HepG2 (cell line): ENCODE results near the gene OAT. TPM values are rescaled to one million over a fixed set of nuclear protein-coding genes. Genes with fewer than 3 reads are reported as not detected.

Experiments used
- ATAC-seq: fragments of 200-7000 bp; cut with Tn5 transposase; 3 replicates; pipeline ENCODE4 v1.9.1; 2020; ENCODE audit warnings: mild to moderate bottlenecking, moderate library complexity
- BruUV-seq: library from RNA; stranded (reverse); fragments of 400-500 nt; replicated peaks from 2 replicates; lab custom pipeline; 2021; lab: Mats Ljungman, UMichigan
- CTCF ChIA-PET: fragments of 300-600 bp; formaldehyde crosslinking; extraction: SDS; loops from one replicate; lab custom pipeline; 2021; ENCODE audit warnings: low total read pairs, inconsistent platforms, low intra/inter-chr PET ratio; lab: Yijun Ruan, JAX
- POLR2A ChIA-PET: fragments of 350-600 bp; sonication (Branson Sonifier 250); formaldehyde crosslinking; loops from one replicate; lab custom pipeline; 2020; ENCODE audit warnings: antibody characterized with exemption, inconsistent platforms; lab: Yijun Ruan, JAX
- DNase-seq: peaks from one replicate; pipeline ENCODE4 v3.0.0-alpha.2; 2015; ENCODE audit warnings: low spot score
- FAIRE-seq: peaks from 3 replicates; lab custom pipeline; 2011; peaks lifted over from hg19 to GRCh38; lab: Jason Lieb, UNC
- H2AFZ ChIP-seq: one replicate; pipeline ENCODE4 v1.6.1; 2011; ENCODE audit warnings: low read length, inconsistent platforms
- H3K27ac ChIP-seq: fragments of 300-600 bp; 3 replicates; pipeline ENCODE4 v1.8.0; 2011; ENCODE audit warnings: mixed run types, mild to moderate bottlenecking, mixed read lengths, low read length, inconsistent platforms; ENCODE audit not compliant: insufficient read depth; ENCODE audit errors: extremely low read length
- H3K27me3 ChIP-seq, 2 experiments: fragments of 200-600 bp in 1 of 2; 2 replicates in 1 of 2; 3 replicates in 1 of 2; pipeline versions ENCODE4 v1.6.0 to v1.8.0; 2011; ENCODE audit warnings: low read length in 2 of 2, mild to moderate bottlenecking in 2 of 2, moderate library complexity in 2 of 2, inconsistent platforms in 1 of 2; ENCODE audit not compliant: insufficient read depth in 2 of 2, control insufficient read depth in 1 of 2
- H3K36me3 ChIP-seq, 2 experiments: fragments of 200-600 bp in 1 of 2; replicated peaks in 1 of 2; 2 replicates in 1 of 2; 3 replicates in 1 of 2; pipeline versions ENCODE4 v1.5.1 to v1.8.0; 2011; ENCODE audit warnings: low read length in 2 of 2, inconsistent platforms in 1 of 2; ENCODE audit not compliant: insufficient read depth in 2 of 2, control insufficient read depth in 1 of 2
- H3K4me1 ChIP-seq: 2 replicates; pipeline ENCODE4 v1.5.1; 2012; ENCODE audit warnings: low read length, inconsistent platforms; ENCODE audit not compliant: insufficient read depth
- H3K4me2 ChIP-seq: 2 replicates; pipeline ENCODE4 v1.6.0; 2011; ENCODE audit warnings: low read depth, low read length, inconsistent platforms
- H3K4me3 ChIP-seq, 3 experiments: fragments of 200-600 bp in 1 of 3; sonication (generic), shearing (Covaris generic) in 1 of 3; replicated peaks in 1 of 3; 2 replicates each; pipeline ENCODE4 v1.5.1; 2011 to 2016; ENCODE audit warnings: low read length in 3 of 3, inconsistent platforms in 2 of 3, low read depth in 2 of 3, mild to moderate bottlenecking in 2 of 3, control low read depth in 1 of 3, mixed read lengths in 1 of 3; ENCODE audit not compliant: insufficient read depth in 1 of 3
- H3K79me2 ChIP-seq: one replicate; pipeline ENCODE4 v1.6.1; 2011; ENCODE audit warnings: low read length, inconsistent platforms; ENCODE audit not compliant: insufficient read depth
- H3K9ac ChIP-seq: 2 replicates; pipeline ENCODE4 v1.6.0; 2011; ENCODE audit warnings: mild to moderate bottlenecking, low read depth, low read length, inconsistent platforms; ENCODE audit not compliant: insufficient read depth
- H3K9me3 ChIP-seq: 2 replicates; pipeline ENCODE4 v1.5.1; 2012; ENCODE audit warnings: mild to moderate bottlenecking, low read length
- H4K20me1 ChIP-seq: 2 replicates; pipeline ENCODE4 v1.6.0; 2011; ENCODE audit warnings: inconsistent platforms, mild to moderate bottlenecking, low read length, moderate library complexity; ENCODE audit not compliant: insufficient read depth
- BATF2 ChIP-seq: sonication (generic); formaldehyde crosslinking; IDR thresholded peaks from 2 replicates; pipeline ENCODE4 v1.8.0; 2022; ENCODE audit warnings: mild to moderate bottlenecking, missing genetic modification reagents, moderate library complexity
- CCAR2 ChIP-seq: fragments of 200-400 bp; formaldehyde crosslinking; optimal IDR thresholded peaks from 2 replicates; pipeline ENCODE3; 2018; ENCODE audit warnings: low read depth, mild to moderate bottlenecking, low read length, moderate library complexity
- ERF ChIP-seq: IDR thresholded peaks from 2 replicates; pipeline ENCODE4 v1.6.1; 2018; ENCODE audit warnings: missing biosample characterization, missing genetic modification reagents
- HES4 ChIP-seq: sonication (generic); formaldehyde crosslinking; IDR thresholded peaks from 2 replicates; pipeline ENCODE4 v1.9.0; 2021; ENCODE audit warnings: mild to moderate bottlenecking, missing genetic modification reagents, borderline replicate concordance
- KDM6A ChIP-seq: IDR thresholded peaks from 2 replicates; pipeline ENCODE4 v1.6.1; 2016; ENCODE audit warnings: low read depth
- MZF1 ChIP-seq: sonication (generic); formaldehyde crosslinking; IDR thresholded peaks from 2 replicates; pipeline ENCODE4 v1.8.1; 2023; ENCODE audit warnings: mild to moderate bottlenecking, missing genetic modification reagents, borderline replicate concordance
- ONECUT2 ChIP-seq: sonication (generic); formaldehyde crosslinking; IDR thresholded peaks from 2 replicates; pipeline ENCODE4 v1.4.0; 2020; ENCODE audit warnings: missing genetic modification reagents
- TFAP4 ChIP-seq: sonication (generic); IDR thresholded peaks from 2 replicates; pipeline ENCODE4 v1.6.1; 2016; ENCODE audit warnings: low read depth, borderline replicate concordance
- ZNF318 ChIP-seq: sonication (generic); formaldehyde crosslinking; IDR thresholded peaks from 2 replicates; pipeline ENCODE4 v1.4.0; 2020; ENCODE audit warnings: mild to moderate bottlenecking, missing genetic modification reagents
- ZNF33B ChIP-seq: sonication (generic); formaldehyde crosslinking; IDR thresholded peaks from 2 replicates; pipeline ENCODE4 v1.5.1; 2020; ENCODE audit warnings: mild to moderate bottlenecking, missing genetic modification reagents
- ZNF383 ChIP-seq: sonication (generic); formaldehyde crosslinking; IDR thresholded peaks from 2 replicates; pipeline ENCODE4 v1.4.0; 2020; ENCODE audit warnings: missing genetic modification reagents, mild to moderate bottlenecking, borderline replicate concordance
- ZNF550 ChIP-seq: sonication (generic); formaldehyde crosslinking; IDR thresholded peaks from 2 replicates; pipeline ENCODE4 v1.4.0; 2020; ENCODE audit warnings: mild to moderate bottlenecking, missing genetic modification reagents, borderline replicate concordance
- ZNF552 ChIP-seq: sonication (generic); formaldehyde crosslinking; IDR thresholded peaks from 2 replicates; pipeline ENCODE4 v1.9.0; 2022; ENCODE audit warnings: missing genetic modification reagents, mild to moderate bottlenecking, borderline replicate concordance
- ZNF614 ChIP-seq: IDR thresholded peaks from 2 replicates; pipeline ENCODE4 v1.6.1; 2018; ENCODE audit warnings: missing biosample characterization, missing genetic modification reagents, inconsistent platforms, borderline replicate concordance
- in situ Hi-C: cut with HindIII; loops from 2 replicates; pipeline ENCODE4 v1.10.0; 2017; ENCODE audit warnings: low pct_unique_long_range_greater_than_20kb; ENCODE audit not compliant: extremely low pct_ligation_motif_present
- intact Hi-C: fragments of 100-400 bp; cut with micrococcal nuclease; formaldehyde crosslinking; loops from one replicate; pipeline ENCODE4 v1.10.0; 2022; ENCODE audit not compliant: unreplicated experiment
- polyA plus RNA-seq, 8 experiments: library from polyadenylated mRNA; depleted of rRNA in 3 of 8; stranded (reverse) in 7 of 8; unstranded in 1 of 8; fragments of >200 nt; fragmentation: Illumina TruSeq in 4 of 8; extraction: Trizol in 4 of 8; gene quantifications; 2 replicates each; pipeline versions ENCODE4 v1.2.1 to v1.2.3, GENCODE V29; 2011 to 2016; ENCODE audit warnings: low read depth in 4 of 8, missing spikeins in 1 of 8, mixed read lengths in 1 of 8; ENCODE audit not compliant: insufficient read depth in 1 of 8
- total RNA-seq, 5 experiments: library from RNA; depleted of rRNA; stranded (reverse); fragments of >200 nt; fragmentation: Illumina TruSeq; extraction: Trizol; gene quantifications; 2 replicates each; pipeline ENCODE4 v1.2.3, GENCODE V29; 2016; ENCODE audit warnings: low read depth in 1 of 5

Gene OAT
- total and polyA plus RNA-seq, 2 of the 13 experiments (the other 11 are each of a cell fraction or from before 2014, with no cell fraction given): 87.8 to 96.7 TPM

GRCh38 chr10:124409696-124410095 lies 9.0 kb downstream of the OAT start:
- no peak overlapping the region for H3K27ac ChIP-seq
- ATAC-seq: no peak
- no peak for FAIRE-seq
- no peak overlapping the region for H3K4me3 ChIP-seq
- no peak overlapping the region for H3K9ac ChIP-seq
- H3K4me2 ChIP-seq: no peak overlapping the region
- in situ Hi-C loops (no loop called here), intact Hi-C loops (no loop called here)
- H3K9me3 ChIP-seq: no peaks in the 10 kb centered on the region
- H4K20me1 ChIP-seq: peaks cover 12% of the 10 kb centered on the region; the same call in 1 of the 2 replicates
- CTCF ChIA-PET: no interaction called here
- H3K36me3 ChIP-seq: peaks cover 5 to 56% of the 10 kb centered on the region in 2 experiments; a peak in 4 of 5 replicates
- H3K27me3 ChIP-seq: no peaks in the 10 kb centered on the region
- no TSS peak for BruUV-seq
- peaks cover 12% of the 10 kb centered on the region; the same call in 1 of the 2 replicates for H3K4me1 ChIP-seq
- H2AFZ ChIP-seq: no peak overlapping the region
- TF ChIP-seq ZNF318 (CRISPR knock-in tag) (no peak), ZNF552 (CRISPR knock-in tag) (no peak), ERF (no peak), MZF1 (no peak), CCAR2 (no peak), BATF2 (CRISPR knock-in tag) (no peak), ZNF33B (CRISPR knock-in tag) (no peak), ZNF383 (CRISPR knock-in tag) (no peak), HES4 (CRISPR knock-in tag) (no peak), TFAP4 (no peak), KDM6A (CRISPR knock-in tag) (no peak), ZNF550 (CRISPR knock-in tag) (no peak), ZNF614 (CRISPR knock-in tag) (no peak), ONECUT2 (CRISPR knock-in tag) (no peak)
- TF ChIP-seq, all 625 proteins: peak for 0
- POLR2A ChIA-PET: no interaction called here
- peaks cover 13% of the 10 kb centered on the region for H3K79me2 ChIP-seq
- no peak for DNase-seq
